ENCODE results near the gene UBE3C.
"Not testable (repeated sequence)": the region's sequence is repeated elsewhere in the genome, so short reads cannot be mapped to it uniquely, and the experiment has no call there.

UBE3C gene

GRCh38 chr7:157235357-157236333 is 96.9 kb downstream of the UBE3C start:
- DNase-seq (ENCODE audit: low read depth): no peak

DNA sequence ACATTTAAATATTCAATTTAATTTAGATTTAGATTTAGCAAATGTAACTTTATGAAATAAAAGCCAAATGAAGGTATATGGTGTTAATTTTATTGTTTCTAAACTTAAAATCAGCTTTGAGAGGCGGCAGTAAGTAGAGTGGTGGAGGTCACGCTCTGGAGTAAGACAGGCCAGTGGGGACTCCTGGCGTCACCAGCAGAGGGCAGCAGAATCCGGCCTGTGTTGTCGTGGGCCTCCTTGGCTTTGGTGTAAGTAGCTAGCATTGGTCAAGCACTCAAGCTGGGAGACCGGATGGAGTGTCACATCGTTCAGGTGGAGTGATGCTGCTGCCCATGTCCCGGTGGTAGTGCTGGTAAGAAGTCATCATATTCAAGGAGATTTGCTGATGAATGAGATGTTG is 99.4 kb downstream of the UBE3C start:
- no peak for DNase-seq (ENCODE audit: low read depth)

DNA sequence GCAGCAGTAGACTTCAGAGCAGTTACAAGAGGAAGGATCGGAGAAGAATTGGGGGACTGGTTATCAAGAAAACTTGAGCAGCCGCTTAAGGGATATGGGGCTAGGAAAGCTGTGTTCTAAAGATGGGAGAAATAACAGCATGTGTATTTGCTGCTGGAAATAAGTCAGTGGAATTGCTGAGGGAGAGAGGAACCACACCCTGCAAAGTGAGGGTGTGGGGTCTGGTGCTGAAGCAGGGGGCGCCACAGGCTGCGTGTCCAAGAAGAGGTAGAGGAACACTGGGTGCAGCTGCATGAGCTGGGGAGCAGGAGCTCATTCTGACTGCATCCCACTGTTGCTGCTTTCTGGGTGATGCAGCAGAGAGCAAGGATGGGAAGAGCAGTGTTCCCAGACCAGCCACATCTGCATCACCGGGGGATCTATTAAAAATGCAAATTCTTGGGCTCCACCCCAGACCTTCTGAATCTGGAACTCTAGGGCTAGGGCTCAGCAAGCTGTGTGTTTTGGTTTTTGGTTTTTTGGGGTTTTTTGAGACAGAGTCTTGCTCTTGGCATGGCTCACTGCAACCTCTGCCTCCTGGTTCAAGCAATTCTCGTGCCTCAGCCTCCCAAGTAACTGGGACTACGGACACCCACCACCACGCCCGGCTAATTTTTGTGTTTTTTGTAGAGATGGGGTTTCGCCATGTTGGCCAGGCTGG is 101.0 kb downstream of the UBE3C start:
- DNase-seq (ENCODE audit: low read depth): no peak

GRCh38 chr7:157241631-157242030 is 102.9 kb downstream of the UBE3C start:
- DNase-seq (ENCODE audit: low read depth): no peak

- DNase-seq (ENCODE audit: low read depth): no peak
These were observed 106.0 kb downstream of the UBE3C start for GRCh38 chr7:157244516-157245294.

DNA sequence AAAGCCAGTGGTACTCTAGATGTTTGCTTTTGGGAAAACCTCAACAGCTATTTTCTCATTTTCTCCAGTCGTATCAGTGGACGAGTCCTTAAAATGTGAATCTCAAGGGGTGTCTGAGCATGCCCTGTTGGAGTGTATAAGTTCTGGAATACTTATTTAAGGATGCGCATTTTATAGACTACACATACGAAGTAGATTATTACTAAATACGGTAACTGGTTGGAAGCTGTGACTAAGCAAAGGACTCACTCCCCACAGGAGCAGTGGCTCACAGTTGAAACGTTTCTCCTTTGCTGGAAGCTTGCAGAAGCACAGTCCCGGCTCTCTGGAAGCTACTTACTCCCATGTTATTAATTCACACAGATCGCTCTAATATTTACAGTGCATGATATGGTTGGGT is 107.3 kb downstream of the UBE3C start:
- DNase-seq (ENCODE audit: low read depth): no peak

DNA sequence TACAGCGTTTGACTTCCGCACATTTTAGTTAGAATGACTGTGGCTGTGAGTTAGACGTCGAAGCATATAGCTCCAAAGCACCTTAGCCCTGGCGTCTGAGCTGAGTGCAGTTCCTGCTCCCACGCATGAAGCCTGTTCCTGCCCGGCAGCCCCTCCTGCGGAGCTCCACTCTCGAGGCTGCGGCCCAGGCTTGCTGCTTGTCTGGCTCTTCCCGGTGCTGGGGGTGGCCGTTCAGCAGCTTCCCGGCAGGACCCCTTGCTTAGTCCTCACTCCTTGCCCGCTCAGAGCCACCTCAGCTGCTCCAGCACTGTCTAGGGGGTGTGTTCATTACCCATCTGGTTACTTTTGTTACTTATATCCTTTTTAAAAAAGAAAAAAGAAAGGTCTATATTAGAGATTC is 109.9 kb downstream of the UBE3C start:
- no peak for DNase-seq (ENCODE audit: low read depth)

- DNase-seq (ENCODE audit: low read depth): peak; percentile 26
These were observed 112.0 kb downstream of the UBE3C start for GRCh38 chr7:157250605-157251228.

DNA sequence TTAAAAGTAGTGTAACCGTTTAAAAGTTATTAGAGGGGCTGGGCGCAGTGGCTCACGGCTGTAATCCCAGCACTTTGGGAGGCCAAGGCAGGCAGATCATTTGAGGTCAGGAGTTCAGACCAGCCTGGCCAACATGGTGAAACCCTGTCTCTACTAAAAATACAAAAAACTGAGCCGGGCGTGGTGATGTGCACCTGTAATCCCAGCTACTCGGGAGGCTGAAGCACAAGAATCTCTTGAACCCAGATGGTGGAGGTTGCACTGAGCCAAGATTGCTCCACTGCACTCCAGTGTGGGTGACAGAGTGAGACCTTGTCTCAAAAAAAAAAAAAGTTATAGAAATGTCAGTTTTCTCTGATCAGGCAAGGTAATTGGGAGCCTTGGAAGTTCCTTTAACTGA is 113.1 kb downstream of the UBE3C start:
- DNase-seq (ENCODE audit: low read depth): not testable (repeated sequence)

DNA sequence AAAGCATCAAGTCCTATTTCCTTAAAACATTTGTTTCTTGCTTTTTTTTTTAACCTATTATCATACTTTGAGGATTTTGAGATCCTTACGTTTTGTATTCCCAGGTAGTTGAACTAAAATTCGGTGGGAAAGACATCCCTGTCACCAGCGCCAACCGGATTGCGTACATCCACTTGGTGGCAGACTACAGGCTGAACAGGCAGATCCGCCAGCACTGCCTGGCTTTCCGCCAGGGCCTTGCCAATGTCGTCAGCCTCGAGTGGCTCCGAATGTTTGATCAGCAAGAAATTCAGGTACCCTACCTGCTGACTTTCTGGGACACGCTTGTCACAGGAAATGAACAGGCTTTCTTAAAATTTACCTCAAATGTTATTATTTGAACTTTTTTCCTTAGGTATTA is 115.1 kb downstream of the UBE3C start:
- no peak for DNase-seq (ENCODE audit: low read depth)

DNA sequence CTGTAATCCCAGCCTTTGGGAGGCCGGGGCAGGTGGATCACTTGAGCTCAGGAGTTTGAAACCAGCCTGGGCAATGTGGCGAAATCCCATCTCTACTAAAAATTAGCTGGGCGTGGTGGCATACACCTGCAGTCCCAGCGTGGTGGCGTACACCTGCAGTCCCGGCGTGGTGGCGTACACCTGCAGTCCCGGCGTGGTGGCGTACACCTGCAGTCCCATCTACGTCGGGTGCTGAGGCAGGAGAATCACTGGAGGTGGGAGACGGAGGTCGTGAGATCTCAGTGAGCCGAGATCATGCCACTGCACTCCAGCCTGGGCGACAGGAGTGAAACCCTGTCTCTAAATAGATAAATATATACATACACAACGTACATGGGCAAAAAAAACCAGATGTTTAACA is 116.1 kb downstream of the UBE3C start:
- DNase-seq (ENCODE audit: low read depth): not testable (repeated sequence)

- DNase-seq (ENCODE audit: low read depth): no peak
These were observed 116.5 kb downstream of the UBE3C start for GRCh38 chr7:157255201-157255606.

DNA sequence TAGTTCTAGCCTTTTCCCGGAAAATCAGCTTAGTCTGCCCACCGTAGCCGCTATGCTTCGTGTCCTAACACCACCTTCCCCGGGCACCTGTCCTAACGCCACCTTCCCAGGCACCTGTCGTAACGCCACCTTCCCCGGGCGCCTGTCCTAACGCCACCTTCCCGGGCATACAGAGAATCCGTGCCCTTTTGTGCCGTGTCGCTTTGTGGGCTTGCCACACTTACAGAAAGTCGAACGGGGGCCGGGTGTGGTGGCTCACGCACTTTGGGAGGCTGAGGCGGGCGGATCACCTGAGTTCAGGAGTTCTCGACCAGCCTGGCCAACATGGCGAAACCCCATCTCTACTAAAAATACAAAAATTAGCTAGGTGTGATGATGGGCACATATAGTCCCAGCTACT is 124.4 kb downstream of the UBE3C start:
- no peak for DNase-seq (ENCODE audit: low read depth)

DNA sequence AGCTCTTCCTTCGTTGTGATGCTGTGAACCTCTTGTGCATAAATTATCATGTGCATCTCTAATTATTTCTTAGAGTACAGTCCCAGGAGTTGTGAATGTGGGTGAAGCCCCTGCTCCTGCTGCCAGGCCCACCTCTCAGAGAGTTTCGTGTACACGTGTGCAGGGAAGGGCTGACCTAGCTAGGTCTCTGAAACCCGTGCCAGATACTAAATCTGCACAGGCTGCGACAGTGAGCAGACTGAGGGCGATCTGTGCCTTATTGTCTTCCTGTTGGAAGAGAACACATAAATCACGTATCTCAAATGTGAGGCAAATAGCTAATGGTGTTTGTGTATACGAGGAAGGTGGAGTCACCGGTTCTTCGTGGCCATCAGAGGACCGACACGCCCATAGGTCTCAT is 126.3 kb downstream of the UBE3C start:
- no peak for DNase-seq (ENCODE audit: low read depth)

GRCh38 chr7:157266272-157266671 is 127.5 kb downstream of the UBE3C start:
- DNase-seq (ENCODE audit: low read depth): no peak

DNA sequence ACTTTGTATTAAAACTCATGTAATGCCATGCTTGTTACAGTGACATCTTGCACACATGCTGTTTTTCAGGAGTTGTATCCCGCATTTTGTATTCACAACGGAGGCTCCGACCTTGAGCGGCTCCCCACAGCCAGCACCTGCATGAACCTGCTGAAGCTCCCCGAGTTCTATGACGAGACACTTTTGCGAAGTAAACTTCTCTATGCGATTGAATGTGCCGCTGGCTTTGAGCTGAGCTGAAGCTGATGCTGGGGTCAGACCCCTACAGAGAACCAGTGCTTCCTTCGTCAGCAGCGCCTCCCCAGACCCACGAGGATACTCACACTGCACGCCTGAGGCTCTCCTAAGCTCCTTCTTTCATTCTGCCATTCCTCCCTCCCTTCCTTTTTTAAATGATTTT is 128.8 kb downstream of the UBE3C start:
- no peak for DNase-seq (ENCODE audit: low read depth)

GRCh38 chr7:157267956-157268355 is 129.2 kb downstream of the UBE3C start:
- DNase-seq (ENCODE audit: low read depth): no peak

- no peak for DNase-seq (ENCODE audit: low read depth)
These were observed 129.8 kb downstream of the UBE3C start for GRCh38 chr7:157268540-157268939.

DNA sequence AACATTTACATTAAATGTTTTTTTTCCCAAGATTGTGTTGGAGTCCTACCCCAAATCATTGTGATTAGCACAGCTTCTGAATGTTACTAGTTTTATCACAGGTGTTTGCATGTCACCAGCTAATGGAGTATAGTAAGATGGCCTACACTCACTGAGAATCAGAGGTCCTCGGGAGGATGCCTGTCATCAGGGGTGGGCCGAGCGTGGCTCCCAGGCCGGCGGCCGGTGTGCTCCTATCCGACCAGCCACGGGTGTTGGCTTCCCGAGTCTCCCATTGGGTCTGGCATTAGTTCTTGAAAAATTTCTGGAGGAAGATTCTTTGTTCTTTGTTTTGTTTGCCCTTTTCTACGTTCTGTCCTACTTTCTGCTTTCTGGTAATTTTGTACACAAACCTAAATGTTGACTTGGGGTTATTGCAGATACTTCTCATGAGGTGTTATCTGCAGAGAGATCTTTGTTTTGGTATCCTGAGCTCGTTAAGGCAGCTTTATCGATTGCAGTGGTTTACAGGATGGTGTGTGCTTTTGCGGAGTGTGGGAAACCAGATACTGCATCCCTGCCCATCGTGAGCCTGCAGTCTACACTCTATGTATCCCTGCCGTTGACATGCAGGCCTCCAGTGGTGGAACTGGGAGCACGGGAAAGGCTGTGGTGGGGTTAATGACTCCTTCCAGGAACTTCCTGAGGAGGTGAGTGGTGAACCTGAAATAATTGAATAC is 130.8 kb downstream of the UBE3C start:
- DNase-seq (ENCODE audit: low read depth): no peak

GRCh38 chr7:157270060-157270444 is 131.3 kb downstream of the UBE3C start:
- no peak for DNase-seq (ENCODE audit: low read depth)

DNA sequence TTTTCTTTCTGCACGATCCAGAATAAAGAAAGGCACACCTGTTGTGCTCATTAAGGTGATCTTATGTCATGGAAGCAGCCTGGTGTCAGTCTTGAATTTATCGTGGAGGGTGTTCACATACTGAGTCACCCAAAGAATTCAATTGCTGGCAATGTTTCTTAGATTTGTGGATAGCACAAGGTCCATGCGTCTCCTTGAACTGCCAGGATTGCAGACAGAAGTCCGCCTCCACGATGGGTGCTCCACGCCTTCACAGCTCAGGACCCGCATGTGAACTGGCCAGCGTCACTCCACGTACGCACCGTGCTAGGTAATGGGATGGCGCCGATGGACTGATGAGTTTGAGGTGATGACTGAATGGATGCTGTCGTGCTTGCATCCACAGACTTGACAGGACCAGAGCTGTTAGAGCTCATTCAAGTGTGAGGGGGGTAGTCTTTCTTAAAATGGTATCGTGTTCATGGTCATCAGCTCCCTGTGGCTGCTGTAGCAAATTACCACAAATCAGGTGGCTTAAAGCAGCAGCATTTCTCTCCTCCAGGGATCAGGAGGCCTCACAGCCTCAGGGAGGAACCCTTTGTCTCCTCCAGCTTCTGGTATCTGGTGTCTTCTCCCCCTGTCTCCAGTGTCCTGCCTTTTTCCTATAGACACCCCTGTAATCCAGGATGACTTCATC is 132.7 kb downstream of the UBE3C start:
- no peak for DNase-seq (ENCODE audit: low read depth)
